Loucy (cell line): ENCODE data around the gene PSAPL1.

Experiments used
- EZH2phosphoT487 ChIP-seq: fragments of 200-600 bp; IDR thresholded peaks from 2 replicates; pipeline ENCODE4 v1.6.1; 2018; ENCODE audit warnings: antibody characterized with exemption, mild to moderate bottlenecking, moderate library complexity, borderline replicate concordance
- TF ChIP-seq, protein P1 (sequence below): fragments of 200-600 bp; sonication (generic); conservative IDR thresholded peaks from 2 replicates; pipeline ENCODE4 v1.5.1; 2014; ENCODE audit warnings: mild to moderate bottlenecking, antibody characterized with exemption, low read length

DNA sequence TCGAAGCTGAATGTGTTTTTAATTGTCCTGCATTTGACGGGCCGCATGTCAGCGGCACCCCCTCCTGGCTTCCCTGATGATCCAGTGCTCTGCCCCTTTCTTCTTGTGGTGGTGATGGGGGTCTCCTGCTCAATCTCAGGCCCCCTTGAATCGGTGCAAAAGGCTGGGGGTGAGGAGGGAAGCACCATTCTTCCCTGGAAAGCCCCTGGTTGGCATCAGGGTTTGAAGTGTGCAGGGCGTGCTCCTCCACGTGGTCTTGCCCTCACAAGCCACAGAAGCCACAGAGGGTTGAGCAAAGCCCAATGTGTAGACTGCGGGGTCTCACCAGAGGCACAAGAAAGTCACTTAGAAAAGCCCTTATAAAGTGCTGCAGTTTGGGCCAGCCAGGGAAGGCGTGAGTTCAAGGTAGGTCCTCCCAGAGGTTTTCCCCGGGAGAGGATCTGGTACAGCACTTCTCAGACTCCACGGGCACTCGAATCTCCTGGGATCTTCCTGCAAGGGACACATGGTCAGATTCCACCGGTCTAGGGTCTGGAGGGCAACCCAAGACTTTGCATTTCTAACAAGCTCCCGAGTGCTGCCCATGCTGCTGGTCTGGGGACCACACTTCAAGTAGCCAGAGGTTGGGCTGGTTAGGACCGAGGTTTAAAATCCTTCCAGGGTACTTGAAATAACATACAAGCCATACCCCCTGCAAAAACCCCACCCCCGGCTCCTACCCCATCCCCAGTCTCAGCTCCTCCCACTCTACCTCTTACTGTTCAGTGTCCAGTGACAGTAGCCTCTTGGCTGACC lies 35.1 kb downstream of the PSAPL1 start:
- TF ChIP-seq, protein P1, sequence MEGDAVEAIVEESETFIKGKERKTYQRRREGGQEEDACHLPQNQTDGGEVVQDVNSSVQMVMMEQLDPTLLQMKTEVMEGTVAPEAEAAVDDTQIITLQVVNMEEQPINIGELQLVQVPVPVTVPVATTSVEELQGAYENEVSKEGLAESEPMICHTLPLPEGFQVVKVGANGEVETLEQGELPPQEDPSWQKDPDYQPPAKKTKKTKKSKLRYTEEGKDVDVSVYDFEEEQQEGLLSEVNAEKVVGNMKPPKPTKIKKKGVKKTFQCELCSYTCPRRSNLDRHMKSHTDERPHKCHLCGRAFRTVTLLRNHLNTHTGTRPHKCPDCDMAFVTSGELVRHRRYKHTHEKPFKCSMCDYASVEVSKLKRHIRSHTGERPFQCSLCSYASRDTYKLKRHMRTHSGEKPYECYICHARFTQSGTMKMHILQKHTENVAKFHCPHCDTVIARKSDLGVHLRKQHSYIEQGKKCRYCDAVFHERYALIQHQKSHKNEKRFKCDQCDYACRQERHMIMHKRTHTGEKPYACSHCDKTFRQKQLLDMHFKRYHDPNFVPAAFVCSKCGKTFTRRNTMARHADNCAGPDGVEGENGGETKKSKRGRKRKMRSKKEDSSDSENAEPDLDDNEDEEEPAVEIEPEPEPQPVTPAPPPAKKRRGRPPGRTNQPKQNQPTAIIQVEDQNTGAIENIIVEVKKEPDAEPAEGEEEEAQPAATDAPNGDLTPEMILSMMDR, result no peak
- TF ChIP-seq EZH2phosphoT487, result no peak
